ENCODE results near the gene KRTAP26-1.

- no peak for TF ChIP-seq CTCF (IDR thresholded peaks at IDR 0.05)
- TF ChIP-seq POLR2A (IDR thresholded peaks at IDR 0.05) = no peak
Observed at GRCh38 chr21:30345014-30345413, 24.9 kb upstream of the KRTAP26-1 start.

Measured in Peyer's patch (tissue), 4 donors.